Mammary epithelial cell (primary cell): Measurements from ENCODE around the gene MAML3.

ENCODE experiments used
- EZH2 ChIP-seq: IDR thresholded peaks from 2 replicates; pipeline ENCODE4 v1.6.1; 2012; ENCODE audit warnings: low read length, inconsistent platforms, borderline replicate concordance
- TF ChIP-seq, protein P1 (sequence below), 2 donors: IDR thresholded peaks in 1 of 2; conservative IDR thresholded peaks in 1 of 2; 2 replicates each; pipeline ENCODE4 v1.5.1; 2011 to 2012; ENCODE audit warnings: inconsistent platforms in 2 of 2, low read length in 2 of 2, mild to moderate bottlenecking in 2 of 2, control low read depth in 1 of 2, low read depth in 1 of 2; ENCODE audit not compliant: insufficient read depth in 1 of 2; ENCODE audit errors: extremely low read depth in 1 of 2

DNA sequence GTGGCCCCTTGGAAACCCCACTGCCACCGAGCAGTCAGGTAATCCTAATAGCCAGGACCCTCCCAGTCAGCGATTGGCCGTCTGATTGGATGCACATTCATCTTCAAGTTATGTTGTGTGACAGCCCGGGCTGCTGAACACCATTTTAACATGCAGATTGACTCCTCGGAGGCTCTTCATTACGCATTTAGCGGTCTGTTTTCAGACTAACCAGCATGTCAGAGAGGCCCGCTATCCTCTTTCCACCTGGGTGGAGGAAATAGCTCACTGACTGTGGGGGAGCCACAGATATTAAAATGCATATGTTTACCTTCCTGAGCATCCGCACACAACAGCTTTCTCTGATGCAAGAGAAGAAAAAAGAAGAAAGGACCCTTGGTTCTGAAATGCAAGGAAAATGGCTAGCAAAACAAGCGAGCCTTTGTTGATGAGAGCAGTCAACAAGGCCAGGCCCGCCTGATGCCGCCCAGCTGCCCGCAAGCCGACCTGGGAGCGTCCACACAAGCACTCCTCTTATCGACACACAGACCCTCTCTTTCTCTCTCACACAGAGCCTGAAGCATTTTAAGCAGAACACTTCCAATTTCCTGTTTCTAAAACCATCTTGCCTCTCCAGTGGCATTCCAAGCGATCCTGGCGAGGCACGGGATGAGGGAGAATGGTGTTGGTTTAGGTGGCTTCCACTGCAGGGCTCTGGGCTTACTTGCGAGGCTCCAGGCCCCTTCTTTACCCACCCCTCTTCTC, 370.1 kb downstream of the MAML3 start:
- TF ChIP-seq, protein P1, sequence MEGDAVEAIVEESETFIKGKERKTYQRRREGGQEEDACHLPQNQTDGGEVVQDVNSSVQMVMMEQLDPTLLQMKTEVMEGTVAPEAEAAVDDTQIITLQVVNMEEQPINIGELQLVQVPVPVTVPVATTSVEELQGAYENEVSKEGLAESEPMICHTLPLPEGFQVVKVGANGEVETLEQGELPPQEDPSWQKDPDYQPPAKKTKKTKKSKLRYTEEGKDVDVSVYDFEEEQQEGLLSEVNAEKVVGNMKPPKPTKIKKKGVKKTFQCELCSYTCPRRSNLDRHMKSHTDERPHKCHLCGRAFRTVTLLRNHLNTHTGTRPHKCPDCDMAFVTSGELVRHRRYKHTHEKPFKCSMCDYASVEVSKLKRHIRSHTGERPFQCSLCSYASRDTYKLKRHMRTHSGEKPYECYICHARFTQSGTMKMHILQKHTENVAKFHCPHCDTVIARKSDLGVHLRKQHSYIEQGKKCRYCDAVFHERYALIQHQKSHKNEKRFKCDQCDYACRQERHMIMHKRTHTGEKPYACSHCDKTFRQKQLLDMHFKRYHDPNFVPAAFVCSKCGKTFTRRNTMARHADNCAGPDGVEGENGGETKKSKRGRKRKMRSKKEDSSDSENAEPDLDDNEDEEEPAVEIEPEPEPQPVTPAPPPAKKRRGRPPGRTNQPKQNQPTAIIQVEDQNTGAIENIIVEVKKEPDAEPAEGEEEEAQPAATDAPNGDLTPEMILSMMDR (conservative IDR thresholded peaks at IDR 0.05 in 1 of 2, IDR thresholded peaks at IDR 0.05 in 1 of 2; ENCODE audit: extremely low read depth in 1 of 2, insufficient read depth in 1 of 2, low read depth in 1 of 2, low read length in 2 of 2) = no peak
- TF ChIP-seq EZH2 = no peak
